ENCODE results near the gene SOX9. TPM values are rescaled to one million over a fixed set of nuclear protein-coding genes. Genes with fewer than 3 reads are reported as not detected.

SOX9 gene
- total RNA-seq (2021; fragmentation: NEBNext Ultra II Directional; extraction: Animal tissue kit (Norgen Biotek cat#: 25700)) (4.9 and 5.2 TPM in 2 replicates), polyA plus RNA-seq (2011; rRNA removed) (1.9 and 3.3 TPM in 2 replicates), polyA minus RNA-seq (2011; rRNA and poly(A)+ RNA removed) (0.71 and 1.4 TPM in 2 replicates)
- 1.6 TPM for polyA plus RNA-seq (2011; cell fraction: cytosol; rRNA removed)
- polyA plus RNA-seq (2011; cell fraction: nucleus; rRNA removed) = 2.7 TPM
- polyA plus RNA-seq (2012, experiment 1 of 2) = 2.7 to 4.0 TPM (median 3.3 TPM) in 4 replicates
- polyA plus RNA-seq (2012, experiment 2 of 2) = 2.6 TPM
- polyA plus RNA-seq (2013, experiment 1 of 2) = 2.1 TPM
- polyA plus RNA-seq (2013, experiment 2 of 2) = 2.2 TPM
- polyA minus RNA-seq (2011; cell fraction: cytosol; rRNA and poly(A)+ RNA removed) = 4.8 TPM
- polyA minus RNA-seq (2011; cell fraction: nucleus; rRNA and poly(A)+ RNA removed) = 2.8 TPM
- long read RNA-seq, experiment 1, partial matches to known transcripts = 0 of 2 reads
- long read RNA-seq, experiment 1, other reads (novel, unspliced or antisense) = 1 of 2 reads
- long read RNA-seq, experiment 2, partial matches to known transcripts = 0 of 1 reads
- long read RNA-seq, experiment 2, other reads (novel, unspliced or antisense) = 1 of 1 reads

- peaks cover 31 to 68% (median 56%) of the 10 kb centered on the region in 4 experiments for H3K27me3 ChIP-seq (replicated peaks in 1 of 4; ENCODE audit: control insufficient read depth in 3 of 4, extremely low read depth in 1 of 4, insufficient read depth in 3 of 4, low read length in 3 of 4)
- H3K56ac ChIP-seq (replicated peaks; ENCODE audit: insufficient read length, low read depth, low read length) = peak within 1 kb of the TSS; percentile 57
- peaks cover 0 to 29% (median 21%) of the 10 kb centered on the region in 4 experiments; a peak in 6 of 7 replicates for H3K4me1 ChIP-seq (replicated peaks in 1 of 4; ENCODE audit: control insufficient read depth in 3 of 4, insufficient read depth in 4 of 4, low read length in 3 of 4)
- H3K18ac ChIP-seq (ENCODE audit: extremely low read depth, low read length) = peak within 1 kb of the TSS; percentile 55
- ChIA-PET CTCF (ENCODE audit: partially characterized antibody) (interaction anchor here (0.7 to 2.6 kb wide), 13 partner anchors 11 to 647 kb away, joined by 3 to 9 read pairs (median 4); no protein-coding TSS in a partner anchor), POLR2A (ENCODE audit: partially characterized antibody) (interaction anchor here (0.7 to 2.9 kb wide), 7 partner anchors 8 to 289 kb away, joined by 3 to 15 read pairs (median 4); no protein-coding TSS in a partner anchor)
- no peak within 1 kb of the TSS for H4K91ac ChIP-seq (replicated peaks; ENCODE audit: insufficient read length, low read length)
- no peak within 1 kb of the TSS for H3K23ac ChIP-seq (ENCODE audit: insufficient read length)
- peak within 1 kb of the TSS; percentile 94 for H2BK12ac ChIP-seq (ENCODE audit: low read depth, low read length)
- H4K8ac ChIP-seq (ENCODE audit: extremely low read depth, insufficient read depth, low read length) = peak within 1 kb of the TSS; percentile 57
- H3K9ac ChIP-seq (replicated peaks in 1 of 4; ENCODE audit: extremely low read depth in 1 of 4, low read depth in 3 of 4, low read length in 3 of 4) = peak within 1 kb of the TSS; percentile 40 to 65 (median 51); a peak in 5 of 7 replicates
- no peak within 1 kb of the TSS for H2AK5ac ChIP-seq (ENCODE audit: low read depth, low read length)
- no peak within 1 kb of the TSS for H3K27ac ChIP-seq (ENCODE audit: low read depth, low read length)
- H3K4me3 ChIP-seq (ENCODE audit: extremely low read depth in 1 of 4, insufficient read depth in 2 of 4, low read depth in 3 of 4, low read length in 4 of 4) = peak within 1 kb of the TSS; percentile 57 to 93 (median 72)
- H3K14ac ChIP-seq (ENCODE audit: insufficient read length) = no peak within 1 kb of the TSS
- H2BK15ac ChIP-seq (ENCODE audit: low read length) = peak within 1 kb of the TSS; percentile 72; the same call in 1 of the 2 replicates
- no peak within 1 kb of the TSS for H4K5ac ChIP-seq (ENCODE audit: insufficient read length, low read depth, low read length)
- H3K79me1 ChIP-seq (ENCODE audit: low read depth, low read length) = no peaks in the 10 kb centered on the region
- FAIRE-seq = no peak
- H2AFZ ChIP-seq (ENCODE audit: low read length) = peak within 1 kb of the TSS; percentile 43
- peak within 1 kb of the TSS; percentile 91 to 96 for H3K4me2 ChIP-seq (ENCODE audit: insufficient read depth in 1 of 2, low read depth in 2 of 2, low read length in 2 of 2)
- no peak within 1 kb of the TSS; the same call in 1 of the 2 replicates for H2BK5ac ChIP-seq (ENCODE audit: low read depth, low read length)
- 5% methylated on average over 15 of the region's 27 CpGs; no CpG with 5 or more reads in 1 of the 2 experiments for WGBS, 2 experiments (ENCODE audit: extremely low coverage in 1 of 2, insufficient coverage in 1 of 2, insufficient read length in 1 of 2, insufficient replicate concordance in 2 of 2, low coverage in 1 of 2, low lambda C conversion rate in 2 of 2, missing lambda C conversion rate in 1 of 2)
- no peak within 1 kb of the TSS for H2BK120ac ChIP-seq (replicated peaks; ENCODE audit: low read depth, low read length)
- DNase-seq (ENCODE audit: low read depth in 1 of 2, low spot score in 2 of 2) = peak; percentile 77 to 85
- no peaks in the 10 kb centered on the region for H3K9me3 ChIP-seq (ENCODE audit: insufficient read depth in 2 of 2, low read depth in 1 of 2, low read length in 1 of 2)
- peaks cover 50% of the 10 kb centered on the region for H3K23me2 ChIP-seq (ENCODE audit: low read depth, low read length)
- no peak within 1 kb of the TSS for H3K4ac ChIP-seq (replicated peaks; ENCODE audit: insufficient read length, low read depth, low read length)
- no peak within 1 kb of the TSS for H2BK20ac ChIP-seq (ENCODE audit: low read length)
- peaks cover 0 to 19% (median 4%) of the 10 kb centered on the region in 4 experiments; a peak in 2 of 8 replicates for H3K36me3 ChIP-seq (ENCODE audit: control insufficient read depth in 2 of 4, insufficient read depth in 4 of 4, low read length in 3 of 4)
- no peaks in the 10 kb centered on the region for H3K79me2 ChIP-seq (ENCODE audit: control insufficient read depth in 1 of 2, insufficient read depth in 2 of 2, low read length in 2 of 2)
- peaks cover 3 to 7% of the 10 kb centered on the region in 2 experiments for H4K20me1 ChIP-seq (replicated peaks in 1 of 2; ENCODE audit: control insufficient read depth in 1 of 2, insufficient read depth in 2 of 2, low read length in 2 of 2)
- TF ChIP-seq SP1 (IDR thresholded peaks at IDR 0.05; ENCODE audit: low read depth, low read length) (0 out of 2 replicates have a peak, but pooled peaks have one; percentile 40), EGR1 (IDR thresholded peaks at IDR 0.05; ENCODE audit: borderline replicate concordance, low read depth, low read length) (no peak), RAD21 (IDR thresholded peaks at IDR 0.05 in 1 of 2, conservative IDR thresholded peaks at IDR 0.05 in 1 of 2; ENCODE audit: low read depth in 2 of 2, low read length in 2 of 2) (peak in 1 of 2 experiments; percentile 1; a peak in 1 of 4 replicates), POLR2A (IDR thresholded peaks at IDR 0.05; ENCODE audit: control extremely low read depth in 1 of 2, low read depth in 2 of 2, low read length in 2 of 2) (peak in 1 of 2 experiments; percentile 80; a peak in 2 of 3 replicates), CTCF (IDR thresholded peaks at IDR 0.05; ENCODE audit: control extremely low read depth in 1 of 3, insufficient read depth in 1 of 3, low read depth in 1 of 3, low read length in 3 of 3) (no peak), SAP30 (IDR thresholded peaks at IDR 0.05; ENCODE audit: insufficient read depth, insufficient replicate concordance, low read length) (no peak)
Measured at GRCh38 chr17:72120642-72121163, at the start of gene SOX9. Gene SOX9, plus strand, starts transcription at chr17:72121020. Its CDS starts 372 bp downstream, at chr17:72121392.
